Stimulated activated memory B cell treated with anti-CD40 and anti-IgM and Interleukin-4, amounts not matched to agents 10 μg/mL and 1 μg/mL and 100 μg/mL, for 72 hours (primary cell): ENCODE data around the gene DAB1.

Experiments
- ATAC-seq: fragments of 150-1000 bp; cut with Tn5 transposase; 2 replicates; pipeline ENCODE4 v1.10.0; 2021
- H3K27ac Mint-ChIP-seq: one replicate; pipeline ENCODE4 v1.8.0; 2022; ENCODE audit warnings: mild to moderate bottlenecking, mixed read lengths
- H3K27me3 Mint-ChIP-seq: one replicate; pipeline ENCODE4 v1.8.0; 2022; ENCODE audit warnings: mixed read lengths
- H3K36me3 Mint-ChIP-seq: one replicate; pipeline ENCODE4 v1.8.0; 2022; ENCODE audit warnings: mixed read lengths
- H3K4me1 Mint-ChIP-seq: one replicate; pipeline ENCODE4 v1.8.0; 2022; ENCODE audit warnings: mixed read lengths
- H3K4me3 Mint-ChIP-seq: one replicate; pipeline ENCODE4 v1.8.0; 2022; ENCODE audit warnings: mild to moderate bottlenecking, moderate library complexity, mixed read lengths
- H3K9me3 Mint-ChIP-seq: one replicate; pipeline ENCODE4 v1.8.0; 2022; ENCODE audit warnings: mixed read lengths

The DAB1 gene

GRCh38 chr1:57296726-57297250 lies 127.1 kb downstream of the DAB1 start:
- H3K36me3 Mint-ChIP-seq = no peaks in the 10 kb centered on the region
- no peak for ATAC-seq
- peaks cover under 1% of the 10 kb centered on the region for H3K27me3 Mint-ChIP-seq
- H3K9me3 Mint-ChIP-seq = no peaks in the 10 kb centered on the region
- H3K4me3 Mint-ChIP-seq = no peak overlapping the region
- H3K4me1 Mint-ChIP-seq = no peaks in the 10 kb centered on the region
- no peak overlapping the region for H3K27ac Mint-ChIP-seq

DNA sequence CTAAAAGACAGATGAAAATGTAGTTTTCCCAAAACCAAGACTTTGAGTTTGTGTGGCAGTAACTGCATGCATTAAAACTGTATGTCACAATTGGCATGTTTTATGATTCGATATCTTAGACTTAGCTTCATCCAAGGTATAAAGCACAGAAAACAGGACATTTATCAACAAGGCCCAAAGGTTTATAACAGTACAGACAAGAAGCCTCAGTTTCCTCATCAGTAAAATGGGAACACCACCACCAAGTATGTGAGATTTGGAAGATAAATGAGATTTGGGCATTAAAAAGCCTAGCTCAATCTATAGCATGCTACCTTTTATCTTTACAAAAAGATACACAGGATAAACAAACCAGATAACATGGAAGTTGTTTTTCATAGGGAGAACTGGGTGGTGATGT lies 128.5 kb downstream of the DAB1 start:
- no peaks in the 10 kb centered on the region for H3K9me3 Mint-ChIP-seq
- no peak for ATAC-seq
- no peaks in the 10 kb centered on the region for H3K4me1 Mint-ChIP-seq
- no peaks in the 10 kb centered on the region for H3K36me3 Mint-ChIP-seq
- no peaks in the 10 kb centered on the region for H3K27me3 Mint-ChIP-seq
- no peak overlapping the region for H3K4me3 Mint-ChIP-seq
- H3K27ac Mint-ChIP-seq = no peak overlapping the region

GRCh38 chr1:57294177-57294576 lies 129.7 kb downstream of the DAB1 start:
- Mint-ChIP-seq H3K9me3 (no peaks in the 10 kb centered on the region), H3K27ac (no peak overlapping the region), H3K27me3 (no peaks in the 10 kb centered on the region), H3K4me1 (no peaks in the 10 kb centered on the region), H3K4me3 (no peak overlapping the region), H3K36me3 (no peaks in the 10 kb centered on the region)
- ATAC-seq = no peak

- Mint-ChIP-seq H3K27me3 (peaks cover 7% of the 10 kb centered on the region), H3K36me3 (no peaks in the 10 kb centered on the region), H3K27ac (no peak overlapping the region), H3K4me3 (no peak overlapping the region), H3K4me1 (no peaks in the 10 kb centered on the region), H3K9me3 (no peaks in the 10 kb centered on the region)
- no peak for ATAC-seq
Observed at GRCh38 chr1:57293214-57293613, 130.6 kb downstream of the DAB1 start.

DNA sequence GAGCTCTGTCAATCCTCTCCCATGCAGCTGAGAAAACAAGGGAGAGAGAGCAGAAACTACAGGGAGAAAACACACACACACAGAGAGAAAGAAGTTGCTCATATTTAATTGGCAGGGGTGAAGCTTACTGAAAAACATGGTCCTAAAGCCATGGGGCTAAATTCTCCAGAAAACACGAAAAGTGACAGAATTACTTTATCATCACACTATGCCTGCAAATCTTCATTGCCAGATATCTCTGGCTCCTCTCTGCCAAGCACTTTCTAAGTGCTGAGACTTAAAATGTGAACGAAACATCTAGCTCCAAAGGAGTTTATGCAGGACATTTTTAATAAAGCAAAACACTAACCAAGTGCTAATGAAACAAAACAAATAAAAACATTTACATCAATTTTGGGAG lies 134.1 kb downstream of the DAB1 start:
- H3K27me3 Mint-ChIP-seq = peaks cover 12% of the 10 kb centered on the region
- no peak overlapping the region for H3K27ac Mint-ChIP-seq
- no peak overlapping the region for H3K4me3 Mint-ChIP-seq
- no peaks in the 10 kb centered on the region for H3K4me1 Mint-ChIP-seq
- no peaks in the 10 kb centered on the region for H3K36me3 Mint-ChIP-seq
- H3K9me3 Mint-ChIP-seq = no peaks in the 10 kb centered on the region
- no peak for ATAC-seq

DNA sequence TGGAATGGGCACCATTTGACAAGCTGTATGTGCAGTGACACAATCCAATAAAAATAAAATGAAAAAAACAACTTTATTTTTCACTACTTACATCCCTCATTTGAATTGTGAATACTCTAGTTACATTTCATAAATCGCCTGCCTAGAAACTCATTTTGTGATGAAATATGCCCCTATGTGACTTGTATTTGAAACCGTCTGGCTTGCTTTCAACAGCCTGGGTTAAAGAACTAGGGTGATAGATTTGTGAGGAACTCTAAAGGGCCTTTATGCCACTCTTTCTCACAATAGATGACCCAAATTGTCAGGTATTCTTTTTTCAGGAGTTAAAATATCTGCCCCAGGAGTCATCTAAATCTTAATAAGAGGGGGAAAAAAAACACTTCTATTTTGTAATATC lies 137.9 kb downstream of the DAB1 start:
- H3K27me3 Mint-ChIP-seq = peaks cover 12% of the 10 kb centered on the region
- no peaks in the 10 kb centered on the region for H3K9me3 Mint-ChIP-seq
- ATAC-seq = no peak
- H3K4me3 Mint-ChIP-seq = no peak overlapping the region
- no peaks in the 10 kb centered on the region for H3K36me3 Mint-ChIP-seq
- H3K4me1 Mint-ChIP-seq = no peaks in the 10 kb centered on the region
- H3K27ac Mint-ChIP-seq = no peak overlapping the region

GRCh38 chr1:57282411-57282810 lies 141.4 kb downstream of the DAB1 start:
- Mint-ChIP-seq H3K27me3 (no peaks in the 10 kb centered on the region), H3K4me1 (no peaks in the 10 kb centered on the region), H3K36me3 (no peaks in the 10 kb centered on the region), H3K9me3 (no peaks in the 10 kb centered on the region), H3K4me3 (no peak overlapping the region), H3K27ac (no peak overlapping the region)
- no peak for ATAC-seq

DNA sequence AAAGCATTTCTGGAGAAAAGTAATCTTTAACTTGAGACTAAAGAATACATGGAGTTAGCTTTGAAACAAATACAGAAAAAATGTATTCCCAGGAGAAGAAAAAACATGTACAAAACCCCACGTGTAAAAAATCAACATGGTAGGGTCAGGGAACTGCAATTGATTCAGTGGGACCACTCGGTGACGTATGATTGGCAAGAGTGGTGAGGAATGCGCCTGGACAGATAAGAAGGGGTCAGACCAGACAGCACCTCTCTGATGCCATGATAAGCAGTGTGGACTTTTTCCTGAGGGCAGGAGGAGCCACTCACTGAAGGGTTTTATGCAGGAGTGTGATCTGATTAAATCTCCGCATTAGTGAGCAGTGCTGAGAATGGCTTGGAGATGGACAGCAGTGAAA lies 142.5 kb downstream of the DAB1 start:
- Mint-ChIP-seq H3K27ac (no peak overlapping the region), H3K4me3 (no peak overlapping the region), H3K36me3 (no peaks in the 10 kb centered on the region), H3K9me3 (no peaks in the 10 kb centered on the region), H3K27me3 (no peaks in the 10 kb centered on the region), H3K4me1 (no peaks in the 10 kb centered on the region)
- no peak for ATAC-seq

DNA sequence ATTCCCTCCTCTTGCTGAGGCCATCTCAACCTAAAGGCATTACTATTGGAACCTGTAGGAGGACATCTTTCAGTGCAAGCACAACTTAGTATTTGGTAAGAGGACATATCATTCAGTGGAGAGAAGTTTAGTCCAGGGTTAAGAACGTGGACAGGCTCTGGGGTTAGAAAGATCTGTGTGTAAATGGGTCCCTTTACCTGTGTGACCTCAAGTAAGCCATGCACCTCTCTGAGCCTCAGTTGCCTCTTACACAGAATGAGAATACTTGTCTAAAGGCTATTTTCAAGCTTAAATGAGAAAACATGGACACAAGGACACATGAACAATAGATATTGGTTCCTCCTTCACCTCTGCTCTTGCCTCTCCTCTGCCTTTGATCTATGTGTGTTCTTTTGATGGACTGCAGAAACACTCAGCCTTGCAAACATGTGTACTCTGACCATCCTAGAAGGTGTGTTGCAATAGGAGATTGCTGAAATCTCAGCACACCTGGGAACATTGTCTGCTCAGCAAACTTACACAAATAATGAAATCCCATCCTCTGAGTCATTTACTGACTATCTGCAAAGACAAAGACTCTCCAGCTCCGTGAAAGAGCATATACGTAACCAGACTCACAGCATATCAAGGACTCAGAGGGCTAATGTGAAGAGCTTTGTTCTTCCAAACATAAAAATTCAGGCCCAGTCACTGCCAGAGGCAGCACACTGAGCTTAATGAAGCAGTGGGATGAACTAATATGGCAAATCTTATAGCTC lies 143.8 kb downstream of the DAB1 start:
- Mint-ChIP-seq H3K27ac (no peak overlapping the region), H3K4me3 (no peak overlapping the region), H3K27me3 (no peaks in the 10 kb centered on the region), H3K36me3 (no peaks in the 10 kb centered on the region), H3K9me3 (no peaks in the 10 kb centered on the region), H3K4me1 (no peaks in the 10 kb centered on the region)
- ATAC-seq = no peak

- no peaks in the 10 kb centered on the region for H3K36me3 Mint-ChIP-seq
- no peaks in the 10 kb centered on the region for H3K27me3 Mint-ChIP-seq
- H3K27ac Mint-ChIP-seq = no peak overlapping the region
- H3K9me3 Mint-ChIP-seq = no peaks in the 10 kb centered on the region
- no peak overlapping the region for H3K4me3 Mint-ChIP-seq
- no peak for ATAC-seq
- H3K4me1 Mint-ChIP-seq = no peaks in the 10 kb centered on the region
Observed at GRCh38 chr1:57278558-57278957, 145.3 kb downstream of the DAB1 start.

DNA sequence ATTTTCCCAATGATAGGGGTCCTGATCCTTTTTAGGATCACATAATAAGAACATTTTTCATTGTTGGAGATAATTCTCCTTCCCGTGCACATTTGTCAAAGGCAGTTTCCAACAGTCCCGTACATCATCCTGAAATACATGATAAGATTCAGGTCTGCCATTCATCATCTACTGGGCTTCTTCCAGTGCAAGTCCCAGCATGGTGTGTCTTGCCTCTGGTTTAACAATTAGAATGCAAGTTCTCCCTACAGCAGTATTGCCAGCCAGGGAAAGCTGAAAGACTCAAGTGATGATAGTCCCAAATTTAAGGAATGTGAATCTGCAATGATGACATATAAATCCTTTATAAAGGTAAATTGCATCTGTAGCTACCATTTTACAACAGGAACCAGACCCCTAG lies 146.2 kb downstream of the DAB1 start:
- Mint-ChIP-seq H3K4me3 (no peak overlapping the region), H3K4me1 (no peaks in the 10 kb centered on the region), H3K36me3 (no peaks in the 10 kb centered on the region), H3K9me3 (no peaks in the 10 kb centered on the region), H3K27me3 (no peaks in the 10 kb centered on the region), H3K27ac (no peak overlapping the region)
- ATAC-seq = no peak

DNA sequence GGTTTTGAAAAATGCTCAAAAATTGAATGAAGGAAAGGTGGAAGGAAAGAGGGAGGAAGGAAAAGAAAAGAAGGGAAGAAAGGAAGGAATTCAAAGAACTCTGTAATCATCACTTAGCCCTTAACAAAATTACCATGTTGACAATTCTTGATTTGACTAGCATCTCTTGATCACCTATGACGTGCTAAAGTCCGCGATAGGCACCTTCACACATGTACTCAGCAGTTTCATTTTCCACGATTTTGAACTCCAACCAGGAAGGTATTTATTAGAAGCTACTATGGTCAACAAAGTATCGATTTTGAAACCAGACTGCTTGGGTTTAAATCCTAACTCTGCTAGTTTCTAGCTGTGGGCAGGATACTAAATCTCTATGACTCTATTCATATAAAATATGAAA lies 146.9 kb downstream of the DAB1 start:
- no peak for ATAC-seq

GRCh38 chr1:57272601-57273000 lies 151.3 kb downstream of the DAB1 start:
- no peak overlapping the region for H3K27ac Mint-ChIP-seq
- H3K27me3 Mint-ChIP-seq = no peaks in the 10 kb centered on the region
- no peak for ATAC-seq
- H3K4me1 Mint-ChIP-seq = no peaks in the 10 kb centered on the region
- H3K9me3 Mint-ChIP-seq = no peaks in the 10 kb centered on the region
- H3K36me3 Mint-ChIP-seq = no peaks in the 10 kb centered on the region
- no peak overlapping the region for H3K4me3 Mint-ChIP-seq

More for the DNA sequence above, 146.9 kb downstream of the DAB1 start:
- Mint-ChIP-seq H3K27ac (no peak overlapping the region), H3K36me3 (no peaks in the 10 kb centered on the region), H3K4me1 (no peaks in the 10 kb centered on the region), H3K27me3 (no peaks in the 10 kb centered on the region), H3K9me3 (no peaks in the 10 kb centered on the region), H3K4me3 (no peak overlapping the region)

GRCh38 chr1:57272150-57272549 lies 151.7 kb downstream of the DAB1 start:
- Mint-ChIP-seq H3K4me1 (no peaks in the 10 kb centered on the region), H3K36me3 (no peaks in the 10 kb centered on the region), H3K4me3 (no peak overlapping the region), H3K27ac (no peak overlapping the region), H3K27me3 (no peaks in the 10 kb centered on the region), H3K9me3 (no peaks in the 10 kb centered on the region)
- no peak for ATAC-seq

DNA sequence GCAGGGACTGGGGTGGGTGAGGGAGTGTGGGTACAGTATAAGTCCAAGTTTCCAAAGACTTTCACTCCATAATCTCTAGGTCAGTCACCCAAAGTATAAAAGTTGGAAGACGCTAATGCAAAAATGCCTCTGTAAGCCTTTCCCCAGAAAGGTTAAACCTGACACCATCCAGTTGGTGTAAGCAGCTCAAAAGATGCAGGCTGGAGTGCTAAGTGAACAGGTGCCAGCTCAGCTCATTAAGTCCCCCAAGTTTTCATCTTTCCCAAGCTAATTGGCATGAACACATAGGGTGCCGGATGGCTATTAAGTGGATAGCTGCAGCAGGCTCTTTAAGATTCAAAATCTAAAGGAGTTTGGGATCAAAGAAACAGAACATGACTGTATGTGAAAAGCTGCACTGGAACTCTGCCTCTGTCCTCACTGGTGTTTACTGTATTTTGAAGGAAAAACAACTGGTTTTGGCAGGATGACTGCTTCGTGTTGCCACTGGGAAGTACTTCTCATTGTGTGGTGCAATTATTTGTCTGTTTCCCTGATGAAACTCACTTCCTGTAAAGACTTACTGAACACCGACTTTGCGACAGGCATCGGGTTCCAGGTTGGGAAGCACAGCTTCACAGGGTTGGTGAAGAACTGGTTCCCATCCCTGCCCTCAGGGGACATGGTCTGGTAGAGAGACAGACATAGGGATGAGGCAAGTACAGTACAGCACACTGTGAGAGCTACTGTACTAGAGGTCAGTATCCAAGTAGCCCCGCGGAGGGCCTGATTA lies 152.7 kb downstream of the DAB1 start:
- Mint-ChIP-seq H3K4me1 (no peaks in the 10 kb centered on the region), H3K9me3 (no peaks in the 10 kb centered on the region), H3K36me3 (no peaks in the 10 kb centered on the region), H3K27ac (no peak overlapping the region), H3K4me3 (no peak overlapping the region), H3K27me3 (no peaks in the 10 kb centered on the region)
- peak; percentile 27 for ATAC-seq
